Body of pancreas (tissue), 4 donors: ENCODE data around the gene SPATA18.

Experiments used
- POLR2A ChIP-seq, 3 donors: fragments of 450-650 bp; IDR thresholded peaks; one replicate each; pipeline ENCODE4 v1.6.1; 2016; ENCODE audit warnings: antibody characterized with exemption in 3 of 3, mild to moderate bottlenecking in 2 of 3
- TF ChIP-seq, protein P1 (sequence below), 7 experiments: fragments of 450-650 bp in 4 of 7; fragments of 200-600 bp in 3 of 7; sonication (generic) in 3 of 7; IDR thresholded peaks; one replicate each; pipeline ENCODE4 v1.5.1; 2016 to 2019; ENCODE audit warnings: antibody characterized with exemption in 7 of 7

DNA sequence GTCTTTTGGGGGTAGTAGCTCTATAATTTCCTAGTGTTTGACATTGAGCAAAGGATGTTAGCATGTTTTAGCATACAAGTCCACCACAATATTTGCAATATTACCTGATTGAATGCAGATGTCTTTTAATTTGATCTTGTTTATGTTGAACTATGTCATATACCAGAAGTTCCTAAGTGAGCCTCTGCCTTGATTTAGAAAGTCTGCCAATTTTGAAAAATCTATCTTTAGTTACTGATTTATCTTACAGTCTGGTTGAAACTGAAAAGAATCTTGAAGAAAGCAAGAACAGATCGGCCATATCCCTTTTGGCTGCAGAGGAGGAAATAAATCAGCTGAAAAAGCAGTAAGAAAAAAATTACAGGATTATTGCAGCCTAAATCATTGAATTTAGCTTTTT, 18.5 kb downstream of the SPATA18 start:
- TF ChIP-seq, protein P1, sequence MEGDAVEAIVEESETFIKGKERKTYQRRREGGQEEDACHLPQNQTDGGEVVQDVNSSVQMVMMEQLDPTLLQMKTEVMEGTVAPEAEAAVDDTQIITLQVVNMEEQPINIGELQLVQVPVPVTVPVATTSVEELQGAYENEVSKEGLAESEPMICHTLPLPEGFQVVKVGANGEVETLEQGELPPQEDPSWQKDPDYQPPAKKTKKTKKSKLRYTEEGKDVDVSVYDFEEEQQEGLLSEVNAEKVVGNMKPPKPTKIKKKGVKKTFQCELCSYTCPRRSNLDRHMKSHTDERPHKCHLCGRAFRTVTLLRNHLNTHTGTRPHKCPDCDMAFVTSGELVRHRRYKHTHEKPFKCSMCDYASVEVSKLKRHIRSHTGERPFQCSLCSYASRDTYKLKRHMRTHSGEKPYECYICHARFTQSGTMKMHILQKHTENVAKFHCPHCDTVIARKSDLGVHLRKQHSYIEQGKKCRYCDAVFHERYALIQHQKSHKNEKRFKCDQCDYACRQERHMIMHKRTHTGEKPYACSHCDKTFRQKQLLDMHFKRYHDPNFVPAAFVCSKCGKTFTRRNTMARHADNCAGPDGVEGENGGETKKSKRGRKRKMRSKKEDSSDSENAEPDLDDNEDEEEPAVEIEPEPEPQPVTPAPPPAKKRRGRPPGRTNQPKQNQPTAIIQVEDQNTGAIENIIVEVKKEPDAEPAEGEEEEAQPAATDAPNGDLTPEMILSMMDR (IDR thresholded peaks at IDR 0.05): no peak
- no peak for TF ChIP-seq POLR2A (IDR thresholded peaks at IDR 0.05)
